ENCODE measurements around the gene ADAP1.
"Not testable (repeated sequence)": the region's sequence is repeated elsewhere in the genome, so short reads cannot be mapped to it uniquely, and the experiment has no call there.

The ADAP1 gene

DNA sequence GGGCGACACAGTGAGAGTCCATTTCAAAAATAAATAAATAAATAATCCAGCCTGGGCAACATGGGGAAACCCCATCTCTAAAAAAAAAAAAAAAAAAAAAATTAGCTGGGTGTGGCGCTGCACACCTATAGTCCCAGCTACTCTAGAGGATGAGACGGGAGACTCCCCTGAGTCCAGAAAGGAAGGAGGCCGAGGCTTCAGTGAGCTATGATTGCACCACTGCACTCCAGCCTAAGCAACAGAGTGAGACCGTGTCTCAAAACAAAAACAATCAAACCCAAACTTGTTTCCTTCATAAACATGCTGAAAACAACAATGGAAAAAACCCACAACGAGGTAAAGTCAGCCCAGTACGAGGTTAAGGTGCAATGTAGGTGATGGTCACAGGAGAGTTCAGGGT, 19.7 kb upstream of the ADAP1 start:
- no peak for DNase-seq

DNA sequence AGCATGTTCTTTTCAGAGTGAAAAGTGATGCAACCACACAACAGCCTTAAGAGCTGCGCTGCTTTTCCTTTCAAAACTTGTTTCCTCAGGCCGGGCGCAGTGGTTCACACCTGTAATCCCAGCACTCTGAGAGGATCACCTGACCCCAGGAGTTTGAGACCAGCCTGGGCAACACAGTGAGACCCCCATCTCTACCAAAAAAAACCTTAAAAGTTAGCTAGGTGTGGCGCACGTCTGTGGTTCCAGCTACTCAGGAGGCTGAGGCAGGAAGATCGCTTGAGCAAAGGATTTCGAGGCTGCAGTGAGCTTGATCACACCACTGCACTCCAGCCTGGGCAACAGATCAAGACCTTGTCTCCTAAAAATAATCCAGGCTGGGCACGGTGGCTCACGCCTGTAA, 18.8 kb upstream of the ADAP1 start:
- no peak for DNase-seq

DNA sequence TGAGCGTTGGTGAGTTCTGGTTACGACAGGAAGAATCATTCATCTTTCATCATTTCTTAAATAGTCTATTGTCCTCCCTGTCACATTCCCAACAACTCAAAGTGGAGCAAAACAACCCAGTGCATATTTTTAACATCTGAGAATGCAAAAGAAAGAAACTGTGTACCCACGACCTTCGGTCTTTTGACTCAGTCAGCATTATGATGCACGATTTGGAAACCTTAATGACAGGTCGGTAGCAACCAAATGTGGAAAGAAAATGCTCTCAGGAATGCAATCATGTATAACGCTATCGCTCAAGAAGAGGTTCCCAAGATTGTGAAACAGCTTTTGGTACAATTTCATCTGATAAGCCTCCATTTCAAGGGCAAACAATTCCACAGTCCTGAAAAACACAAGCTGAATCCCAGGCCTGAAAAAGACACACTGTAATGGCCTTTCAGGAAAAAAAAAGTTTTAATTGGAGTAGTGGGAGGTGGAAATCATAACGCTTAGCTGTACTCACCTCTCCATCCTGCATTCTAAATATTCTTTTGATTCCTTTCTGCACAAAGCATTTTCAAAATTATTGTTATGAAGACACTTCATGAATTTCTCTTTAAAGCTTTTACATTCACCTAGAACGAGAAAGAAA, 18.3 kb upstream of the ADAP1 start:
- no peak for DNase-seq

DNA sequence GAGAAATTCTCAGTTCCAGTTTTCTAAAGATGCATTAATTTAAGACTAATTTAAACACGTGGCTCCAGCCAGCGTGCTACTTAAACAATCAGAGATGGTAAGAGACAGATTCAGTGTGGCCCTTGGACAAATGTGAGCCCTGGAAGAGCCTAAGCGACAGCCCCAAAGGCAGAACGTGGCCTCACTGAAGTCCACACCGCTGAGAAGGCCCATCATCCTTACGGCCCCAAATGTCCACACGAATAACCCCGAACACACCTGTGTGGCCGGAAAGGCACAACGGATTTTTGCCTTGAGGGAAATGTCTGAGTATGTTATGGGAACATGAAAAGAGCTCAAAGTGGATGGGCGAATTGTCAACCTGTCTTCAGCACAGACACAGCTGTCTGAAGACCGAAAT, 17.6 kb upstream of the ADAP1 start:
- DNase-seq = no peak

DNA sequence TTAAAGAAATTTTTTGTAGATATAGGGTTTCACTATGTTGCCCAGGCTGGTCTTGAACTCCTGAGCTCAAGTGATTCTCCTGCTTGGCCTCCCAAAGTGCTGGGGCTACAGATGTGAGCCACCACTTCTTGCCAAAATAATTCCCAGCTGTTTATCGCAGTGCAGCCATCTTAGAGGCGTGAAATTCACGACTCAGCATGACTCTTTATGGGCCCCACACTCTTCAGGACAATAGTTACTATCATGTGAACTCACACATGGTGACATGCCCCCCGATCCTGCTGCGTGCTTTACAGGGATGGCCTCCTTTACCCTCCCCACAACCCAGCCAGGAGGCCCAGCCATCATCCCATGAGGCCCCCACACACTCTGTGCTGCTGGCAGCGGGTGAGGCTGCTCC, 16.3 kb upstream of the ADAP1 start:
- no peak for DNase-seq

DNA sequence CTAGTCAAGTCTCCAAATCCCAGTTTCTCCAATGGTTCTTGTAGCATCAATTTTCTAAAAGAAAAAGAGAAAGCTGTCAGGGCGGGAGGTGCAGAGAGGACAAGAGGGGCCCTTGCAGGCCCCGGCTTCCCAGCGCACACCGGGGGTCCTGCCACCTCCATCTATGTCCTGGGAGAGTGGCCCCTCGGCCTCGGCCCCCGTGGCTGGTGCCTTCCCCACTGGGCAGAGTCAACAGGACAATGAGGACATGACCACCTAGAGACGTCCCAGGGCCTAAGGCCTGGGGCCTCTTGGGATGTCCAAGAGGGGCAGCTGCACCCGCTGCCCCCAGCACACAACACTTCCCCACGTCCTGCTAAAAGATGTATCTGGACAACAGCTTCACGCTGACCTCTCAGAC, 14.9 kb upstream of the ADAP1 start:
- no peak for DNase-seq

GRCh38 chr7:968205-969105, 14.0 kb upstream of the ADAP1 start:
- DNase-seq = no peak

GRCh38 chr7:967361-968082, 13.0 kb upstream of the ADAP1 start:
- DNase-seq = no peak

GRCh38 chr7:966291-967069, 12.0 kb upstream of the ADAP1 start:
- no peak for DNase-seq

DNA sequence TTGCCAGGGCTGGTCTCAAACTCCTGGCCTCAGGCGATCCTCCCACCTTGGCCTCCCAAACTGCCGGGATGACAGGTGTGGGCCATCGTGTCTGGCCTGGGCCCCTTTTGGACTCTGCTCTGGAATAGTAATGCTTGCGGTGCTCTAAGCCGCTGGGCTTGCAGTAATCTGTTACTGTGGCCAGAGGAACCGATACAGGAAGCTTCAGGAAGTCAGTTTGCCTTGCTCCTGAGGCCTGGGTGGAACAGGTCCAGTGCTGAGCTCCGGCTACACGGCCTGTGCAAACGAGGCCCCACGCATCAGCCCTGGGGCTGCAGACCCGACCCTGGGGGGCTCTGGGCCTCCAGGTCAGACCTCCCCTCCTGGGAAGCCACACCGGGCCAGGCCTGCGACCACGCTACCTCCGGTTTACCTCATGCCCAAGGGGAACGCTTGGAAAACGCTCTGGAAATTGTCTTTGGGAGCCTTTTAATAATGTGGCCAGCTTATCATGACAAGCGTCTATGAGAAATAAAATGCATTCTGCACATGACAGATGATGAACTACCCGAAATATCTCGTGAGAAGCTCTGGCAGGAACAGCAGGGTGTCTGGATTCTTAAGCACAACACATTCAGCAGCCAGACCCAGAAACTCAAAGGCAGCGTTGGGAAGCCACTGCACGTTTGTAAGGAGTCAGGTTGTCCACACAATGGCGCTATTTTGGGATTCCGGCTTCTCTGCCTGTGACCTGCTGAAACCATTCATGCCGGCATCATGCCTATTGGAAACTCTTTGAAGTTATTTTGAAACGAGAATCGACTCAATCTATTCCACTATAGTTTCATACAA, 10.1 kb upstream of the ADAP1 start:
- no peak for DNase-seq

DNA sequence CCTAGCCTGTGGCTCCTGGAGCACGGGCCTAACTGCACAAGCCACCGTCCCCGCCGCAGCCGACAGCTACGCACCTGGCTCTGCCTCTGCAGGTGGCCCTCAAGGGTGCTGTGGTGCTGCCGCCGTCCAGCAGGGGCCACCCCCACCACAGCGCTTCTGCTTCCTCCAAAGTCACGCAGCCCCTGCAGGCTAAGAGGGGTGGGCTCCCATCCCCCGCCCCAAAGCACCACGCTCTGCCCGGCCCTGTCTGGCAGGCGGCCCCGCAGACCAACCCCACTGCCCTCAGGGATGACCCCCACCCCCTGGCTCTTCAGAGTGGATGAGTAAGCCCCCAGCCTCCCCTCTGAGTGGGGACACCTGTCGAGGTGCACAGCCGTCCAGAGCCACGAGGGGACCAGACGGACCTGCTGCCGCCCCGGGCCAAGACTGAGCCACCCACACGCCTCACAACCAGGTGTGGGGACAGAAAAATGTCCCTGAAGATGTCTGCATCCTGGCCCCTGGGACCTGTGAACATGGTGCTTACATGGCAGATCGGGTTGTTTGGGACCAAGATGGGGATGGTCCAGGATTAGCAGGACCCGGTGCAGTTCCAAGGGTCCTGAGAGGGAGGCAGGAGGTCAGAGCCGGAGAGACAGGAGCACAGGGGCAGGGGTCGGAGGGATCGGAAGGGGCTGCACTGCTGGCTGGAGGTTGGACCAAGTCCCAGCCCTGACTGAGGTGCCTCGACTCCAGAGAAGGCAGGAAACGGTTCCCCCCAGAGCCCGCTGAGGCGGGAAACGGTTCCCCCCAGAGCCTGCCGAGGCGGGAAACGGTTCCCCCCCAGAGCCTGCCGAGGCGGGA, 9.0 kb upstream of the ADAP1 start:
- DNase-seq = no peak

GRCh38 chr7:962401-963081, 8.1 kb upstream of the ADAP1 start:
- DNase-seq = no peak

DNA sequence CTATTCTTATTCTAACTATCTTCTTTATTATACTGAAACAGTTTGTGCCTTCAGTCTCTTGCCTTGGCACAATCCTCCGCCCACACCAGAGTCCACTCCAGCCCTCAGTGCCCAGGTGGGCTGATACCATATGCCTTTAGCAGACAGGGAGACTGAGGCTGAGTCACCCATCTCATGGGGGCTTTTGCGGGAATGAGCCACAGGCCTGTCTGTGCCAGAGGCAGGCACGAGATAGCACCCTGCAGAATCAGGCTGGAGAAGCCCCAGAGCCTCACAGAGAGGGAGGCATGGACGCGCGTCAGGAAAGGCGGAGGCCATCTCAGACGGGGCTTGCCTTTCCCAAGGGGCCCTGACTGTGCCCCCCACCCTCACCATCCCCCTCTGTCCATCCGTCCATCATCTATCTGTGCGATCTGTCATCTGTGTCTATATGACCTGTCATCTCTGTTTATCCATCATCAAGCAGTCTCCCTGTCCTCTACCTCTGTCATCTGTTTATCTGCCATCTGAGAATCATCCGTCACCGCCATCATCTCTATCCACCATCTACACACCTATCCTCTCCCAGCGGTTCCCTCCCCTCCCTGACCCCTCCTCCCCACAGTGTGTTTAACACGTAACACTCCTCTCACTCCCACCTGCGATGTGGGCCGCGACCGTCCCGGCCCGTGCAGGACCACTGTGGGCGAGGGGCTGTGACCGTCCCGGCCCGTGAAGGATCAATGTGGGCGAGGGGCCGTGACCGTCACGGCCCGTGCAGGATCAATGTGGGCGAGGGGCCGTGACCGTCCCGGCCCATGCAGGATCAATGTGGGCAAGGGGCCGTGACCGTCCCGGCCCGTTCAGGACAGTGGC, 7.3 kb upstream of the ADAP1 start:
- DNase-seq = no peak

DNA sequence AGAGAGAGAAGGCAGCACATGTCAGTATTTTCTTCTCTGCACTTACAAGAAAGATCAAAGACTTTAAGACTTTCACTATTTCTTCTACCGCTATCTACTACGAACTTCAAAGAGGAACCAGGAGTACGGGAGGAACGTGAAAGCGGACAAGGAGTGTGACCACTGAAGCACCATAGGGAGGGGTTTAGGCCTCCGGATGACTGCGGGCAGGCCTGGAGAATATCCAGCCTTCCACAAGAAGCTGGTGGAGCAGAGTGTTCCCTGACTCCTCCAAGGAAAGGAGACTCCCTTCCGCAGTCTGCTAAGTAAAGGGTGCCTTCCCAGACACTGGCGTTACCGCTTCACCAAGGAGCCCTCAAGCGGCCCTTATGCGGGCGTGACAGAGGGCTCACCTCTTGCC, 6.5 kb upstream of the ADAP1 start:
- not testable (repeated sequence) for DNase-seq

GRCh38 chr7:960269-960871, 5.9 kb upstream of the ADAP1 start:
- no peak for DNase-seq

DNA sequence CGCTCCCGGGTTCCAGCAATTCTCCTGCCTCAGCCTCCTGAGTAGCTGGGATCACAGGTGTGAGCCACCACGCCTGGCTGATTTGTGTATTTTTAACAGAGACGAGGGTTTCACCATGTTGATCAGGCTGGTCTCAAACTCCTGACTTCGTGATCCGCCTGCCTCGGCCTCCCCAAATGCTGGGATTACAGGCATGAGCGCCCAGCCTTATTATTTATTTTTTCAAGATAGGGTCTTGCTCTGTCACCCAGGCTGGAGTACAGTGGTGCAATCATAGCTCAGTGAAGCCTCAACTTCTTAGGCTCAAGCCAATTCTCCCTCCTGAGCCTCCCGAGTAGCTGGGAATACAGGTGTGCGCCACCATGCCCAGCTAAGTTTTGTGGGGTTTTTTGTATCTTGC, 5.3 kb upstream of the ADAP1 start:
- not testable (repeated sequence) for DNase-seq

DNA sequence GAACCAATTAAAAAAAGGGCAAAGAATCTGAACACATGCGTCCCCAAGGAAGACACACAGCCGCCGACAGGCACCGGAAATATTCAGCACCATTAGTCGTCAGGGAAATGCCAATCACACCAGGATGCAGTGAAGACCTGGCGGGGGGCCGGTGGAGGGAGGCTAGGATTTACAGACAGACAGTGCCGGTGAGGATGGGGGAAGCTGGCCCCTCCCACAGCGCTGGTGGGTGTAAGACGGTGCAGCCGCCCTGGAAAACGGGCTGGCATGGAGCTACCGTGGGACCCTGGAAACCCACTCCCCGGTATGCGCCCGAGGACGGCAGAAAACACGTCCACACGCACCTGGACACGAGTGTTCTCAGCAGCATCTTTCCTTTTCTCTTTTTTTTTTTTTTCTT, 4.8 kb upstream of the ADAP1 start:
- DNase-seq = no peak

DNA sequence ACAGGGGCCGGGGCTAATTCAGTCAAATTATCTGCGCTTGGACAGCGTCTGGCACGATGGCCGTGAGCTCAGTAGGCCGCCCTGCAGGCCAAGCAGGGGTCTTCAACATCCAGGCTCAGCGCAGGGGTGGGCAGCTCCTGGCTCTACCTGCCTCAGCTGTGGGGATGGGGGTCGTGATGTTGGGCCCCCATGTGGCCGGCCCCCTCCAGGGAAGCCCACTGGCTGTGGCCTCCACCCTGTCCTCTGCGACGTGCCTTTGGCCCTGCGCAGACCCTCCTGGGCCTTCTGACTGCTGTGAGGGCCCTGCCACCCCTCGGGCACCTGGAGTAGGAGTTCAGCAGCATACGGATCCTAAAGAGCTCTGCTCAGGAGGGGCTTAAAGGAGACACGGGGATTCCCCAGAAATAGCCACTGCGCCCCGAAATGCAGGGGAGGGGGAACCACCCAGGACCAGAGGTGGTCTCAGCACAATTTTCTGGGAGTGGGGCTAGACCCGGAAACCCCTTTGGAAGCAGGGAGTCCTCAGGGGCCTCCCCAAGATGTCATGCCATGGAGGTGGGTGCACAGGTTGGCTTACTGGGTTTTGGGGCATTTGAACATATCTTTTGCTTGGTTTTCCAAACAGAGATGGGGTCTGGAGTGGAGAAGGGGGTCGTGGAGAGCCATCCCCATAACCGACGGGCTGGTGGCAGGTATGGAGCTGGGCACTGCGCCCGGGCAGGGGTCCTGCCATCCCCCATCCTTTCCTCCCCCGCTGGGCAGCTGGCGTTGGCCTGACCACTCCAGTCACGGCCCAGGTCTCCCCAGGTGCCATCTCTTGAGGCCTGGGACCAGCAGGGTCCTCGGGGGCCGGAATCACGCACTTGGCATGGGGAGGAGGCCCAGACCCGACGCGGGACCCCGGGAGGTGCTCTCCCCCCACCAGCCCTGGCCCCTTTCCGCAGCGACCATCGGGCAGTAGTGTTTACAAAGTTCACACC, 4.0 kb upstream of the ADAP1 start:
- no peak for DNase-seq
